Fibroblast of gingiva (primary cell): ENCODE measurements around the gene ZNF783.
"Not testable (repeated sequence)": the region's sequence is repeated elsewhere in the genome, so short reads cannot be mapped to it uniquely, and the experiment has no call there.

Experiments used
- DNase-seq: peaks from one replicate; pipeline ENCODE4 v3.0.0-alpha.2; 2011; ENCODE audit warnings: low read depth

ZNF783 gene

DNA sequence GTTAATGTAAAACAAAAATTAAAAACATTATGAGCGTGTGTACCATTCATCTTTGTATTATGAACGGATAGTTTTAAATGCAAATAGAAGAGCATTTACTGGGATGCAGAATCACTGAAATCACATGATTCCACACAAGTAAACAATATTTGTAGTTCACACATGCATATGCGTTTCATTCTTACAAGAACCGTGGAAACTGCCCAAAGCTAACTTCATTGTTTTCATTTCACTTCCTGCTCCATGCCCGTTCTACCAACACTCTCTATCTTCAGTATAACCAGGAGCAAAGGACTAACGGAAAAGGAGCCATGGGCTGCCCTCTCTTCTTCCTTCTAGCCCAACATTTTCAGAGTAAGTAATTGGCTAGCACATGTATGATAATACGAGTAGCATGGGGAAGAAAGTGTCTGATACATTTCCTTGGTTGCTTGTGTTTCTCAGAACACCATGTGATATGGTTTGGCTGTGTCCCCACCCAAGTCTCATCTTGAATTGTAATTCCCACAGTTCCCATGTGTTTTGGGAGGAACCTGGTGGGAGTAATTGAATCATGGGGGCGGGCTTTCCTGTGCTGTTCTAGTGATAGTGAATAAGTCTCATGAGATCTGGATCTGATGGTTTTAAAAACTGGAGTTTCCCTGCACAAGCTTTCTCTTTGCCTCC lies 38.8 kb downstream of the ZNF783 start:
- DNase-seq: no peak

- DNase-seq: no peak
Measured at GRCh38 chr7:149302222-149302621, 40.2 kb downstream of the ZNF783 start.

GRCh38 chr7:149302865-149303264 lies 40.9 kb downstream of the ZNF783 start:
- DNase-seq: no peak

GRCh38 chr7:149304006-149304405 lies 42.0 kb downstream of the ZNF783 start:
- no peak for DNase-seq

GRCh38 chr7:149306854-149307253 lies 44.9 kb downstream of the ZNF783 start:
- no peak for DNase-seq

DNA sequence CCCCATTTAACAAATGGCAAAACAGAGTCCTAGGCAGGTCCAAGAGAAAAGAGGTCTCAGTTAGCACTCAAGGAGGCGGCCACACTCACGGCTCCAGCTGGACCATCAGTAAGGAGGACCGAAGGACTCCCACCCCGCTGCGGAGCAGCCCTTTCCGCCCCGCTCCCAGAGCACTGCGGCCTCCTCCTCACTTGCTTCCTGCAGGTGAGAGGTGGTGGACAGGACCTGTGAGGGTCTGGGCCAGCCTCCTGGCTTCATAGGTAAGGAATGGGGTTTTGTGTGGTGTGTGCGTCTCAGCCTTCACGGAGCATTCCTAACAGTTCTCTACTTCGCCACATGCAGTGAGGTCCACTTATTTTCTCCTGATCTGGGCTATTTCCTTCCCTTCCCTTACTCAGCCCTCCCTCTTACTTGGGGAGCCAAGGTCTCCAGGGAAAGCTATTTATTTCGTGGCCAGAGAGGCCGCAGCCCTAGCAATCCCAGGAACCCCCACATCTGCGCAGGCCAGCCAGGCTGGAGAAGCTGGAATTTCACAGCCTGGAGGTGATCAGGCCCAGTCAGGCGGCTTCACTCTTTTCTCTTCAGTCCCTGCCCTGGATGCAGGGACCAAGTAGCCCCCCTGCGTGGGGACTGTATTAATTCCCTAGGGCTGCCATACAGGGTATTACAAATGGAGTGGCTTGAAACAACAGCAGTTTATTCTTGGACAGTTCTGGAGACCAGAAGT lies 45.9 kb downstream of the ZNF783 start:
- DNase-seq: no peak

DNA sequence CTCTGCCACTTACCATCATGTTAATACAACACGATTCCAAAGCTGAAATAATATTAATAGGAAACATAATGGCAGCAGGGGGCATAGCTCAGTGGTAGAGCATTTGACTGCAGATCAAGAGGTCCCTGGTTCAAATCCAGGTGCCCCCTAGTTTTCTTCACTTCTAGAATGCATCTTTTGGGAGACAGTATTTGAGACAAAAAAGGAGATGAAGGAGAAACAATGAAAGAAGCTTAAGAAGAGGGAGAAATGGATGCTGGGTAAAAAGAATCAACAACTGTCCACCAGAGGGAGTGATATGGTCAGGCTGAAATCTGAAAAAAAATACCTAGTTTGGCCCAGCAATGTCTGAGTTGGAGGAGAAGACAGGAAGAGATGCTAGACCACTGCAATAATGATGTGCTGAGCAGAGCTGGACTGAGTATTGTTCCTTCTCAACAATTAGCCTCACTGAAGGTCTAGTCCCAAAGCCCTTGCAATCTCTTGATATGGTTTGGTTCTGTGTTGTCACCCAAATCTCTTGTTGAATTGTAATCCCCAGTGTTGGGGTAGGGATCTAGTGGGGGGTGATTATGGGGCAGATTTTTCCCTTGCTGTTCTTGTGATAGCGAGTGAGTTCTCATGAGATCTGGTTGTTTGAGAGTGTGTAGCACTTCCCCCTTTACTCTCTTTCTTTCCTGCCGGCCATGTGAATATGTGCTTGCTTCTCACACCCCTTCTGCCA lies 48.3 kb downstream of the ZNF783 start:
- DNase-seq: peak; percentile 82

DNA sequence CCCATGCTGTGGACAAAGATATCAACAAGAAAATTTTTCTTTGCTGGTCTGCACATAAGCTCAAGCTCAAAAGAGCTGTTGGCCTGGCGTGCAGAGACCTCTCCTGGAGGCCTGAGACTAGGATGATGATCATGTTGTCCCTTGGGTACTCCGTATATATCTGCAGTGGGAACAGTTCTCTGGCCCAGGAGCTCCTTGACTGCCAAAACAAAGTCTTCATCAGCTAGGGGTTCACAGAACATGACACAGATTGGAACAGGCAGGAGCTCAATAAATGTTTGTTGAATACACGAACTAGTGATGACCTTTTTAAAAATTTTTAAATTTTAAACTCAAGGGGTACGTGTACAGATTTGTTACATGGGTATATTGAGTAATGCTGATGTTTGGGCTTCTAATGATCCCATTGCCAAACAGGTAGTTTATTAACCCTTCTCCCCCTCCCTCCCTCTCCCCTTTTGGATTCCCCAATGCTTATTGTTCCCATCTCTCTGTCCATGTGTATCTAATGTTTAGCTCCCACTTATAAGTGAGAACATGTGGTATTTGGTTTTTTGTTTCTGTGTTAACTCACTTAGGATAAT lies 49.1 kb downstream of the ZNF783 start:
- no peak for DNase-seq

GRCh38 chr7:149313981-149314380 lies 52.0 kb downstream of the ZNF783 start:
- no peak for DNase-seq

- DNase-seq: no peak
Measured at GRCh38 chr7:149316606-149317005, 54.6 kb downstream of the ZNF783 start.

GRCh38 chr7:149317496-149317895 lies 55.5 kb downstream of the ZNF783 start:
- DNase-seq: no peak

- DNase-seq: no peak
Measured at GRCh38 chr7:149317986-149318672, 56.1 kb downstream of the ZNF783 start.

DNA sequence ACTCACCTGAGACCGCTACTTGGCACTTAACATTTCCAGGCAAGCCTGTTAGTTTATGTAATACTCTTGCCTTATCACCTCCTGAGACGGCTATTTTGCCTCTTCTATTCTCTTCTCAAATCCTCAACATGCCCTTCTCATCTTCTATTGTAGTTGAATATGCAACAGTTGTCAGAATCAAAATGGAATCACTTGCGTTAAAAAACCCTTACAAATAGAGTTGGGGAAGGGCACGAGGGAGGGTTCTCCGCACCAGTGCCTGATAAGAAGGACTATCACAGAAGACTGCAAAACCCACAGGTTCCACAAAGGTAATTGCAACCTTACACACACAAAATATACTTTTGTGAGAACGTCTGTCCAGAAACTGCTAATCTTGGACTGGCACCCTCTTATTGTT lies 57.4 kb downstream of the ZNF783 start:
- no peak for DNase-seq

DNA sequence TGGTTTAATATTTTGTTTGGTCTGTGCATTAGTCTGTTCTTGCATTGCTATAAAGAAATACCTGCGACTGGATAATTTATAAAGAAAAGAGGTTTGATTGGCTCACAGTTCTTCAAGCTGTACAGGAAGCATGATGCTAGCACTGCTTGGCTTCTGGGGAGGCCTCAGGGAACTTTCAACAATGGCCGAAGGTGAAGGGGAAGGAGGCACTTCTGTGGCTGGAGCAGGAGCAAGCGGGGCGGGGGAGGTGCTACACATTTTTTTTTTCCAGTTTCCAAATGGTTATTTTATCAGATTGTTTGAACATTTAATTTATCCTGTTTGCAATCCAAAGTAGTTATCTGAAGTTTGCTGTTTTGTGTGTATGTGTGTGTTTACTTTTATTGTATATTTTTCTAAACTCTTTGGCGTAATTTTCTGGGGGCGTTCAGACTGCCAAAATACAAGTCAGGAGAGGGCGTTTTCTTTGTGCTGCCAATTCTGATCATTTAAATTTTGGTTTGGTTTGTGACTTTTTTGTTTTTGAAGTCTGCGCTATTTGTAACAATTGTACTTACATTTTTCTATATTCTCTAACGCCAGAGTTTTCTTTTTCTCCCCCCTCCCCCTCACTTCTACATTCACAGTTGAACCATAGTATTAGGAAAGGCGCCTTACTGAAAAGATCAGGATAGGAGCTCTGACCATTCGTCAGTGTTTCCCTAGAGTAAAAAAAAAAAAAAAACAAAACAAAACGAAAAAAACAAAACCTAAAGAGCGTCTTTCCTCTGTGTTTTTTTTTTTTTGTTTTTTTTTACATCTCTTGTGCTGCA lies 58.5 kb downstream of the ZNF783 start:
- no peak for DNase-seq

DNA sequence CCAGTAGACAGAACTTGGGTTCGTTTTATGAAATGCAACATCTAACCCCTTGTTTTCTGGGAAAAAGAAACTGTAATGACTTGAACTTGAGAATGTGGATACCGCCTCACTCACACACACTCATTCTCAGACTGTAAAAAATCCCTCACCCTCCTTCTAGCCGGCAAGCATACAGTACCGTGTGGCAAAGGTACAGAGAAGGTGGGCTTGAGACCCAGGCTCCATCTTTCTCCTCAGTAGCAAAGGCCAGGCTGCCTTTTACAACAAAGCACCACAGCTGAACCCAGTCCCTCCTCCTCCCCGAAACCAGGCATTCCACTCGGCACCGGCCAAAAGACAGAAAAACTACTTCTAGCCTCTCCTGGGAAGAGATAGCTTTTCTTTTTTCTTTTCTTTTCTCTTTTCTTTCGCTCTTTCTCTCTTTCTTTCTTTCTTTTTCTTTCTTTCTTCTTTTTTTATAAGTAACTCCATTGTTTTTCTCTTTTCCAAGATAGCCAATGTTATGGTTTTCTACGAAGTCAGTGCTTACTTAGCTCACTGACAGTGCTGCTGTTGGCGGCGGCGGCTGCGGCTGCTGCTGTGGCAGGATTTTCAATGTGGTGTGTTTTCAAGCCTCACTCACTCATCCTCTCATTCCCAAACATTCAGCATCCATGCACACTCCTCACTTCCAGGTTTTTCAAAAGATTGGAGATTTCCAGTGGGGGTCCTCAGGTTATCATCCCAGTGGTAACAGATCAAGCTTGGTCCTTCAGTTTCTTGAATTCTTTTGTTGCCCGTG lies 59.3 kb downstream of the ZNF783 start:
- not testable (repeated sequence) for DNase-seq

DNA sequence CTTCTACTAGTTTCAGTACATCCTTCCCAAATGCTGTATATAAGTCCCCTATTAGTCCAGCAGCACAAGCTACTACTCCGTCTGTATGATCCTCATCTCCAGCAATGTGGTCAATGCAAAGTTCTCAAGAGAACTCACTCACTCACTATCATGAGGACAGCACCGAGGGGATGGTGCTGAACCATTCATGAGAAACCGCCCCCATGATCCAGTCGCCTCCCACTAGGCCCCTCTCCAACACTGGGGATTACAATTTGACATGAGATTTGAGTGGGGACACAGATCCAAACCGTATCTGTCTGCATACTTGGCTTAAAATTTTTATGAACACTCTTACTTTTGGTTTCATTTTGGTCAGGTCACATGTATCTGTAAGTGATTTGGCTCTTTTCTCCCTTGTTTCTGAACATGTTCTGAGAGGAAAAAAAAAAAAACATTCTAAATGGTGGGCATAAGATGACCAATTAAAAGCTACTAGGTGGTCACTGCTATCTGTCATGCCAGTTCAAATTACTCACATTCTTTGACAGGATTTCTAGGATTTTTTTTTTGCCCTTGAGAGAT lies 60.1 kb downstream of the ZNF783 start:
- peak; percentile 6 for DNase-seq

- no peak for DNase-seq
Measured at GRCh38 chr7:149322737-149323136, 60.7 kb downstream of the ZNF783 start.

DNA sequence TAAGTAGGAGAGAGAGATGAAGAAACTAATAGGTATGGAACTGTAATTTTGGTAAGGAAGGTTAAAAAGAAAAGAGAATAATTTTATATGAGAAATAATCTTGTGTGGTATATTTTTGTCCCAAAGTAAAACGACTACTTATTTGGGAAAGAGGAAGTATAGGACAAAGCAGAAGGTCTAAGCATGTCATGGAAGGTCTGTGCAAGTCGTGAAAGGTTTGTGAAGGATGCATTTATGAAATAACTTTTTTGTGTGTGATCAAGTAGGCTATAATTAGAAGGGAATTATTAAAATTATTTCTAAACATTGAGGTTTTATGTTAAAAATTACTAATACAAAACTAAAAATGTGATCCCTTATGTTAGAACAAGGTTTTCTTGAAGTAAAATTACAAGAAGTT lies 63.3 kb downstream of the ZNF783 start:
- DNase-seq: no peak

GRCh38 chr7:149329265-149329664 lies 67.3 kb downstream of the ZNF783 start:
- DNase-seq: no peak

- no peak for DNase-seq
Measured at GRCh38 chr7:149329766-149330334, 67.9 kb downstream of the ZNF783 start.
